BLaER1 treated with 17β-estradiol and CSF1 and Interleukin-3, amounts not matched to agents 10 nM and 100 nM (cell line): ENCODE data around the gene SETD6.

Experiments
- H3K27ac ChIP-seq, 11 experiments: shearing (Covaris generic); formaldehyde crosslinking; 2 replicates each; pipeline ENCODE4 v1.8.1; 2022
- H3K27me3 ChIP-seq, 11 experiments: shearing (Covaris generic); formaldehyde crosslinking; 2 replicates each; pipeline ENCODE4 v1.8.1; 2022
- H3K36me3 ChIP-seq, 11 experiments: shearing (Covaris generic); formaldehyde crosslinking; 2 replicates each; pipeline ENCODE4 v1.8.1; 2022
- H3K4me1 ChIP-seq, 10 experiments: shearing (Covaris generic); formaldehyde crosslinking; 2 replicates each; pipeline ENCODE4 v1.8.1; 2022
- H3K4me2 ChIP-seq, 11 experiments: shearing (Covaris generic); formaldehyde crosslinking; 2 replicates each; pipeline ENCODE4 v1.8.1; 2022
- H3K4me3 ChIP-seq, 10 experiments: shearing (Covaris generic); formaldehyde crosslinking; 2 replicates each; pipeline ENCODE4 v1.8.1; 2022
- H3K9ac ChIP-seq, 11 experiments: shearing (Covaris generic); formaldehyde crosslinking; 2 replicates each; pipeline ENCODE4 v1.8.1; 2022
- H3K9me3 ChIP-seq, 11 experiments: shearing (Covaris generic); formaldehyde crosslinking; replicated peaks in 1 of 11; 2 replicates each; pipeline ENCODE4 v1.8.1; 2022
- H4K20me1 ChIP-seq, 11 experiments: shearing (Covaris generic); formaldehyde crosslinking; 2 replicates each; pipeline ENCODE4 v1.8.1; 2022
- Cebpa-rat ChIP-seq, 11 experiments: shearing (Covaris generic); IDR thresholded peaks; 2 replicates each; pipeline ENCODE4 v1.8.1; 2022

The SETD6 gene

GRCh38 chr16:58510097-58510775 lies 5.1 kb upstream of the SETD6 start:
- H3K36me3 ChIP-seq, result peaks cover 0 to 4% (median 0%) of the 10 kb centered on the region in 11 experiments; a peak in 1 of 22 replicates

GRCh38 chr16:58510776-58511628 lies 4.3 kb upstream of the SETD6 start:
- Histone ChIP-seq H3K9ac (no peak overlapping the region), H3K4me3 (no peak overlapping the region), H3K4me1 (peaks cover 17 to 29% (median 20%) of the 10 kb centered on the region in 10 experiments; a peak in 19 of 20 replicates), H3K27me3 (no peaks in the 10 kb centered on the region), H3K27ac (no peak overlapping the region), H3K9me3 (no peaks in the 10 kb centered on the region), H3K4me2 (no peak overlapping the region), H4K20me1 (peaks cover 0 to 17% (median 0%) of the 10 kb centered on the region in 11 experiments; a peak in 7 of 22 replicates), H3K36me3 (peaks cover 0 to 4% (median 0%) of the 10 kb centered on the region in 11 experiments; a peak in 1 of 22 replicates)
- no peak for TF ChIP-seq Cebpa-rat (IDR thresholded peaks at IDR 0.05)

More at GRCh38 chr16:58510097-58510775, 5.1 kb upstream of the SETD6 start:
- Histone ChIP-seq H3K4me1 (peaks cover 17 to 28% (median 20%) of the 10 kb centered on the region in 10 experiments; a peak in 19 of 20 replicates), H3K4me2 (no peak overlapping the region), H3K27ac (no peak overlapping the region), H3K4me3 (no peak overlapping the region), H3K9me3 (no peaks in the 10 kb centered on the region), H3K9ac (no peak overlapping the region; a peak in 1 of 22 replicates), H3K27me3 (no peaks in the 10 kb centered on the region), H4K20me1 (peaks cover 0 to 16% (median 0%) of the 10 kb centered on the region in 11 experiments; a peak in 4 of 22 replicates)
- no peak for TF ChIP-seq Cebpa-rat (IDR thresholded peaks at IDR 0.05)

GRCh38 chr16:58511933-58512815 lies 3.1 kb upstream of the SETD6 start:
- H3K36me3 ChIP-seq, result peaks cover 4 to 15% (median 10%) of the 10 kb centered on the region in 11 experiments; a peak in 19 of 22 replicates
- peak overlapping the region in 1 of 11 experiments; percentile 11; a peak in 2 of 22 replicates for H3K27ac ChIP-seq
- H3K4me2 ChIP-seq, result 0 out of 22 replicates have a peak overlapping the region, but pooled peaks of 1 of the 11 experiments have one; percentile 14
- H3K9me3 ChIP-seq, result no peaks in the 10 kb centered on the region
- H3K4me3 ChIP-seq, result no peak overlapping the region
- H3K27me3 ChIP-seq, result no peaks in the 10 kb centered on the region
- H4K20me1 ChIP-seq, result peaks cover 11 to 28% (median 12%) of the 10 kb centered on the region in 11 experiments; a peak in 21 of 22 replicates
- no peak overlapping the region for H3K9ac ChIP-seq
- peaks cover 21 to 35% (median 27%) of the 10 kb centered on the region in 10 experiments for H3K4me1 ChIP-seq
- TF ChIP-seq Cebpa-rat (IDR thresholded peaks at IDR 0.05), result no peak

GRCh38 chr16:58513874-58514273 lies 1.4 kb upstream of the SETD6 start:
- Histone ChIP-seq H3K27me3 (no peaks in the 10 kb centered on the region), H3K4me2 (no peak overlapping the region; a peak in 3 of 22 replicates), H3K4me3 (no peak overlapping the region), H3K4me1 (peaks cover 17 to 36% (median 26%) of the 10 kb centered on the region in 10 experiments), H3K9me3 (no peaks in the 10 kb centered on the region), H3K9ac (peak overlapping the region in 1 of 11 experiments; percentile 26; a peak in 1 of 22 replicates), H3K36me3 (peaks cover 21 to 32% (median 26%) of the 10 kb centered on the region in 11 experiments), H3K27ac (no peak overlapping the region), H4K20me1 (peaks cover 28 to 45% (median 29%) of the 10 kb centered on the region in 11 experiments; a peak in 21 of 22 replicates)
- TF ChIP-seq Cebpa-rat (IDR thresholded peaks at IDR 0.05), result no peak

GRCh38 chr16:58515871-58516767 lies 802 bp downstream of the SETD6 start:
- peak overlapping the region; percentile 75 to 87 (median 80) for H3K4me3 ChIP-seq
- peaks cover 17 to 36% (median 26%) of the 10 kb centered on the region in 10 experiments for H3K4me1 ChIP-seq
- H3K9ac ChIP-seq, result peak overlapping the region; percentile 73 to 86 (median 83)
- TF ChIP-seq Cebpa-rat (IDR thresholded peaks at IDR 0.05), result no peak
- H3K27me3 ChIP-seq, result no peaks in the 10 kb centered on the region
- H3K36me3 ChIP-seq, result peaks cover 44 to 54% (median 49%) of the 10 kb centered on the region in 11 experiments
- H3K4me2 ChIP-seq, result peak overlapping the region; percentile 90 to 99 (median 97)
- no peaks in the 10 kb centered on the region for H3K9me3 ChIP-seq
- H3K27ac ChIP-seq, result peak overlapping the region; percentile 21 to 81 (median 74); a peak in 21 of 22 replicates
- H4K20me1 ChIP-seq, result peaks cover 33 to 60% (median 51%) of the 10 kb centered on the region in 11 experiments; a peak in 21 of 22 replicates

DNA sequence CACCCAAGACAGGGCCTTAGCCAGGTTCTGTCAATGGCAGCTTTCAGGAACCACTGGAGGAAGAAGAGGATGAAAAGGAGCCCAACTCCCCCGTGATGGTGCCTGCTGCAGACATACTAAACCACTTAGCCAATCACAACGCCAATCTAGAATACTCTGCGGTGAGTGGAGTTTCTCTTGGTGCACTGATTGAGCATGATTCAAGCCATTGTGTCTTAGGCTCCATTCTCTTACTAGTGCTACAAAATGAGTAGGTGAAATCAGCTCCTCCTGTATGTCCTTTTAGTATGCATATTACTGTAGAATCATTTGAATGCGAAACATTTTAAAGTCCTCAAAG lies 1.4 kb downstream of the SETD6 start:
- Histone ChIP-seq H3K36me3 (peaks cover 50 to 60% (median 55%) of the 10 kb centered on the region in 11 experiments), H3K9ac (peak overlapping the region in 7 of 11 experiments; percentile 54 to 86 (median 82); a peak in 11 of 22 replicates), H3K27ac (no peak overlapping the region), H3K4me2 (peak overlapping the region; percentile 90 to 99 (median 97)), H3K4me3 (peak overlapping the region in 8 of 10 experiments; percentile 75 to 87 (median 80); a peak in 15 of 20 replicates), H4K20me1 (peaks cover 36 to 64% (median 57%) of the 10 kb centered on the region in 11 experiments; a peak in 21 of 22 replicates), H3K4me1 (peaks cover 17 to 35% (median 25%) of the 10 kb centered on the region in 10 experiments), H3K27me3 (no peaks in the 10 kb centered on the region), H3K9me3 (no peaks in the 10 kb centered on the region)
- no peak for TF ChIP-seq Cebpa-rat (IDR thresholded peaks at IDR 0.05)

DNA sequence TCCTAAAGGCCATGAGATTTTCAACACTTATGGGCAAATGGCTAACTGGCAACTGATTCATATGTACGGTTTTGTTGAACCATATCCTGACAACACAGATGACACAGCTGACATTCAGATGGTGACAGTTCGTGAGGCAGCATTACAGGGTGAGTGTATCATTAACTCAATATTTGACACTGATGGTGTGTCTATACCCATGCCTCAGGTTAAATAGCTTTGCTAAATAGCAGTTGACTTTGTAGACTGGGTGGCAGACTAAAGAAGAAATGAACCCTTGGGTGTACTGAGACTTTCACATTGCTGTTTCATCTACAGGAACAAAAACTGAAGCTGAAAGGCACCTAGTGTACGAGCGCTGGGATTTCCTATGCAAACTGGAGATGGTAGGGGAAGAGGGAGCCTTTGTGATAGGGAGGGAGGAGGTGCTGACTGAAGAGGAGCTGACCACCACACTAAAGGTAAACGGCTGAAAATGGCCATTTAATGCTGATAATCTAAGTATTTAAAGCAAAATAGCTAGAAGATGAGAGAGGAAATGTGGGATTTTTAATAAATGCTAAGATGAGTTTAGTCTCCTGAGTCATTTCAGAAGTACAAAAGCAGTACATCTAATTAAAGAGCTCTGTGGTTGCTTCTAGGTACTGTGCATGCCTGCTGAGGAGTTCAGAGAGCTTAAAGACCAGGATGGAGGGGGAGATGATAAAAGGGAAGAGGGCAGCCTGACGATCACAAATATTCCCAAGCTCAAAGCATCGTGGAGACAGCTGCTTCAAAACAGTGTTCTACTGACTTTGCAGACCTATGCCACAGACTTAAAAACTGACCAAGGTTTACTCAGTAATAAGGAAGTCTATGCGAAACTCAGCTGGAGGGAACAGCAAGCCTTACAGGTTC lies 3.0 kb downstream of the SETD6 start:
- TF ChIP-seq Cebpa-rat (IDR thresholded peaks at IDR 0.05), result no peak
- H3K27ac ChIP-seq, result no peak overlapping the region
- no peak overlapping the region for H3K9ac ChIP-seq
- H3K4me1 ChIP-seq, result peaks cover 17 to 27% (median 24%) of the 10 kb centered on the region in 10 experiments
- peaks cover 45 to 74% (median 70%) of the 10 kb centered on the region in 11 experiments; a peak in 21 of 22 replicates for H4K20me1 ChIP-seq
- H3K9me3 ChIP-seq, result no peaks in the 10 kb centered on the region
- H3K36me3 ChIP-seq, result peaks cover 66 to 72% (median 71%) of the 10 kb centered on the region in 11 experiments
- no peak overlapping the region for H3K4me3 ChIP-seq
- H3K27me3 ChIP-seq, result no peaks in the 10 kb centered on the region
- no peak overlapping the region for H3K4me2 ChIP-seq
